SK-N-SH (cell line): Measurements from ENCODE around the gene FANCI. TPM values are rescaled to one million over a fixed set of nuclear protein-coding genes. Genes with fewer than 3 reads are reported as not detected.

ENCODE experiments used
- CTCF ChIA-PET: fragments of 300-600, 350-600 bp; formaldehyde crosslinking; extraction: SDS; loops from one replicate; lab custom pipeline; 2021; lab: Yijun Ruan, JAX
- POLR2A ChIA-PET: fragments of 350-600 bp; sonication (Branson Sonifier 250); formaldehyde crosslinking; extraction: SDS; loops from one replicate; lab custom pipeline; 2020; ENCODE audit warnings: antibody characterized with exemption, inconsistent platforms; lab: Yijun Ruan, JAX
- DNase-seq: peaks from one replicate; pipeline ENCODE4 v3.0.0; 2012
- H2AFZ ChIP-seq: fragments of 200-600 bp; sonication (generic); 2 replicates; pipeline ENCODE4 v1.8.1; 2016; ENCODE audit warnings: antibody characterized with exemption, mild to moderate bottlenecking, low read depth
- H3F3A ChIP-seq: fragments of 200-600 bp; sonication (generic); replicated peaks from 2 replicates; pipeline ENCODE3; 2016; ENCODE audit warnings: antibody characterized with exemption, mild to moderate bottlenecking; ENCODE audit not compliant: insufficient read depth
- H3K27ac ChIP-seq, 2 experiments: fragments of 200-500 bp in 1 of 2; fragments of 200-600 bp in 1 of 2; sonication (Bioruptor generic) in 1 of 2; sonication (generic), shearing (Covaris generic) in 1 of 2; 2 replicates each; pipeline versions ENCODE4 v1.5.1 to v1.6.1; 2014 to 2016; ENCODE audit warnings: low read depth in 2 of 2, inconsistent platforms in 1 of 2, low read length in 1 of 2, mild to moderate bottlenecking in 1 of 2, mixed read lengths in 1 of 2
- H3K27me3 ChIP-seq: fragments of 200-600 bp; sonication (generic), shearing (Covaris generic); 2 replicates; pipeline ENCODE4 v1.6.1; 2016; ENCODE audit warnings: mixed run types; ENCODE audit not compliant: insufficient read depth
- H3K36me3 ChIP-seq, 2 experiments: fragments of 200-500 bp in 1 of 2; fragments of 200-600 bp in 1 of 2; sonication (Bioruptor generic) in 1 of 2; sonication (generic) in 1 of 2; replicated peaks in 1 of 2; 2 replicates each; pipeline versions ENCODE3 to v1.5.1; 2014 to 2016; ENCODE audit warnings: low read length in 1 of 2, mild to moderate bottlenecking in 1 of 2; ENCODE audit not compliant: insufficient read depth in 2 of 2, control insufficient read depth in 1 of 2
- H3K4me1 ChIP-seq, 2 experiments: fragments of 200-500 bp in 1 of 2; fragments of 200-600 bp in 1 of 2; sonication (Bioruptor generic) in 1 of 2; sonication (generic), shearing (Covaris generic) in 1 of 2; 2 replicates each; pipeline versions ENCODE4 v1.5.1 to v1.6.1; 2014 to 2016; ENCODE audit warnings: low read depth in 1 of 2, low read length in 1 of 2, mixed run types in 1 of 2; ENCODE audit not compliant: insufficient read depth in 2 of 2, control insufficient read depth in 1 of 2
- H3K4me2 ChIP-seq: fragments of 200-600 bp; sonication (generic), shearing (Covaris generic); 2 replicates; pipeline ENCODE4 v1.6.1; 2017; ENCODE audit warnings: mixed run types
- H3K4me3 ChIP-seq, 2 experiments: fragments of 200-500 bp in 1 of 2; fragments of 200-600 bp in 1 of 2; sonication (Bioruptor generic) in 1 of 2; sonication (generic), shearing (Covaris generic) in 1 of 2; 2 replicates each; pipeline versions ENCODE4 v1.5.1 to v1.8.1; 2014 to 2016; ENCODE audit warnings: low read depth in 2 of 2, inconsistent platforms in 1 of 2, low read length in 1 of 2, mild to moderate bottlenecking in 1 of 2, mixed read lengths in 1 of 2, moderate library complexity in 1 of 2
- H3K79me2 ChIP-seq: fragments of 200-600 bp; sonication (generic); 2 replicates; pipeline ENCODE4 v1.8.1; 2017; ENCODE audit warnings: mild to moderate bottlenecking; ENCODE audit not compliant: insufficient read depth
- H3K9ac ChIP-seq: fragments of 200-600 bp; sonication (generic); 2 replicates; pipeline ENCODE4 v1.6.1; 2017; ENCODE audit warnings: mixed run types
- H3K9me2 ChIP-seq: fragments of 200-600 bp; sonication (generic); 2 replicates; pipeline ENCODE4 v1.6.1; 2017; ENCODE audit warnings: mixed run types
- H3K9me3 ChIP-seq: fragments of 200-600 bp; sonication (generic); 2 replicates; pipeline ENCODE4 v1.6.1; 2017; ENCODE audit warnings: mixed run types, mild to moderate bottlenecking, moderate library complexity
- H4K20me1 ChIP-seq: fragments of 200-600 bp; sonication (generic); 2 replicates; pipeline ENCODE4 v1.6.1; 2017; ENCODE audit warnings: mild to moderate bottlenecking, mixed run types; ENCODE audit not compliant: insufficient read depth
- CHD2 ChIP-seq: fragments of 150-350 bp; IDR thresholded peaks from 2 replicates; pipeline ENCODE4 v1.6.1; 2018; ENCODE audit warnings: low read length; ENCODE audit not compliant: partially characterized antibody
- ELF1 ChIP-seq: IDR thresholded peaks from 2 replicates; pipeline ENCODE4 v1.4.0; 2012
- EZH2phosphoT487 ChIP-seq: fragments of 200-600 bp; sonication (generic); IDR thresholded peaks from 2 replicates; pipeline ENCODE4 v1.6.1; 2017; ENCODE audit warnings: low read depth, mixed run types, mild to moderate bottlenecking, antibody characterized with exemption, moderate library complexity, borderline replicate concordance
- FOSL2 ChIP-seq: IDR thresholded peaks from 2 replicates; pipeline ENCODE4 v1.4.0; 2012; ENCODE audit warnings: low read depth, mild to moderate bottlenecking, moderate library complexity, borderline replicate concordance
- GABPA ChIP-seq: IDR thresholded peaks from 2 replicates; pipeline ENCODE4 v1.4.0; 2012; ENCODE audit warnings: low read depth, mild to moderate bottlenecking
- IRF3 ChIP-seq: fragments of 150-350 bp; IDR thresholded peaks from 2 replicates; pipeline ENCODE4 v1.6.1; 2016; ENCODE audit warnings: mild to moderate bottlenecking, low read depth, low read length
- JUND ChIP-seq: IDR thresholded peaks from 2 replicates; pipeline ENCODE4 v1.4.0; 2012
- MXI1 ChIP-seq: IDR thresholded peaks from 2 replicates; pipeline ENCODE4 v1.6.1; 2012; ENCODE audit warnings: mild to moderate bottlenecking, low read depth, low read length, improper control_type of control experiment
- NRF1 ChIP-seq: IDR thresholded peaks from 2 replicates; pipeline ENCODE4 v1.6.1; 2012; ENCODE audit warnings: low read depth, mild to moderate bottlenecking, low read length
- PBX3 ChIP-seq: IDR thresholded peaks from 2 replicates; pipeline ENCODE4; 2012
- POLR2AphosphoS5 ChIP-seq: IDR thresholded peaks from 2 replicates; pipeline ENCODE4 v1.6.1; 2012; ENCODE audit warnings: low read depth, low read length
- TCF12 ChIP-seq: IDR thresholded peaks from 2 replicates; pipeline ENCODE4 v1.4.0; 2012
- USF1 ChIP-seq: IDR thresholded peaks from 2 replicates; pipeline ENCODE4 v1.4.0; 2012; ENCODE audit warnings: low read depth, borderline replicate concordance
- YY1 ChIP-seq: IDR thresholded peaks from 2 replicates; pipeline ENCODE4 v1.4.0; 2012; ENCODE audit warnings: low read depth, mild to moderate bottlenecking
- WGBS: methylation state at CpG from one replicate; pipeline ENCODE4 v1.1.6; 2017; ENCODE audit warnings: low lambda C conversion rate; 5-methylcytosine and 5-hydroxymethylcytosine counted together
- polyA plus RNA-seq, 3 experiments: library from polyadenylated mRNA; depleted of rRNA; stranded (reverse); fragments of >200 nt; gene quantifications; 2 replicates each; pipeline ENCODE4 v1.2.3, GENCODE V29; 2012

FANCI gene
- polyA plus RNA-seq, 1 of the 3 experiments (the other 2 are of a cell fraction), result 13.2 TPM

GRCh38 chr15:89200182-89200581, 43.6 kb upstream of the FANCI start:
- Histone ChIP-seq H3K4me3 (no peak overlapping the region), H3K79me2 (no peaks in the 10 kb centered on the region), H3K36me3 (peaks cover 0 to 35% of the 10 kb centered on the region in 2 experiments), H4K20me1 (no peaks in the 10 kb centered on the region), H3K9ac (no peak overlapping the region), H3K27me3 (no peaks in the 10 kb centered on the region), H3K27ac (no peak overlapping the region), H3F3A (peaks cover 3% of the 10 kb centered on the region), H3K4me2 (no peak overlapping the region), H3K9me3 (no peaks in the 10 kb centered on the region), H2AFZ (no peak overlapping the region), H3K9me2 (no peaks in the 10 kb centered on the region), H3K4me1 (no peaks in the 10 kb centered on the region; a peak in 1 of 4 replicates)
- TF ChIP-seq USF1 (no peak), POLR2AphosphoS5 (no peak), FOSL2 (no peak), ELF1 (no peak), EZH2phosphoT487 (no peak), MXI1 (no peak), YY1 (no peak), CHD2 (no peak), IRF3 (no peak), TCF12 (no peak), NRF1 (no peak), PBX3 (no peak), JUND (no peak)
- ChIA-PET CTCF (interaction anchor here (0.6 to 2.7 kb wide), 2 partner anchors 22 to 560 kb away, joined by 3 to 8 read pairs; no protein-coding TSS in a partner anchor), POLR2A (no interaction called here)
- WGBS, result 96% methylated on average over 9 of the region's 12 CpGs
- no peak for DNase-seq

GRCh38 chr15:89201465-89202005, 42.2 kb upstream of the FANCI start:
- no peaks in the 10 kb centered on the region for H3K9me2 ChIP-seq
- no peaks in the 10 kb centered on the region for H3K9me3 ChIP-seq
- H3K4me2 ChIP-seq, result no peak overlapping the region
- no peak overlapping the region for H3K9ac ChIP-seq
- H3K27ac ChIP-seq, result no peak overlapping the region
- H3K36me3 ChIP-seq, result peaks cover 0 to 24% of the 10 kb centered on the region in 2 experiments
- H3K27me3 ChIP-seq, result no peaks in the 10 kb centered on the region
- no peak overlapping the region for H3K4me3 ChIP-seq
- POLR2A ChIA-PET, result no interaction called here
- WGBS, result 96% methylated on average over 20 of the region's 20 CpGs
- no peaks in the 10 kb centered on the region for H3K79me2 ChIP-seq
- H3F3A ChIP-seq, result peaks cover 3% of the 10 kb centered on the region
- TF ChIP-seq GABPA, result no peak
- no peak for TF ChIP-seq YY1
- no peak for TF ChIP-seq JUND
- H3K4me1 ChIP-seq, result no peaks in the 10 kb centered on the region; a peak in 1 of 4 replicates
- no peak for DNase-seq
- no peak overlapping the region for H2AFZ ChIP-seq
- no peaks in the 10 kb centered on the region for H4K20me1 ChIP-seq
- CTCF ChIA-PET, result interaction anchor here (2.7 kb wide), 1 partner anchor 24 kb away, joined by 8 read pairs; no protein-coding TSS in a partner anchor
